CD4-positive, alpha-beta T cell treated with Interleukin-12 subunit alpha and Interleukin-12 subunit beta, for 1 hour (primary cell): ENCODE data around the gene MYO3B.

ENCODE experiments used
- DNase-seq: peaks from one replicate; pipeline ENCODE4 v3.0.0-alpha.2; 2020

Gene MYO3B

GRCh38 chr2:170237572-170238120, 59.7 kb downstream of the MYO3B start:
- DNase-seq, result no peak

- no peak for DNase-seq
These were observed 60.8 kb downstream of the MYO3B start for GRCh38 chr2:170238776-170239175.

GRCh38 chr2:170240629-170241028, 62.7 kb downstream of the MYO3B start:
- no peak for DNase-seq

- DNase-seq, result no peak
These were observed 63.8 kb downstream of the MYO3B start for GRCh38 chr2:170241756-170242155.

- DNase-seq, result no peak
These were observed 65.3 kb downstream of the MYO3B start for GRCh38 chr2:170243118-170243837.

- DNase-seq, result no peak
These were observed 66.0 kb downstream of the MYO3B start for GRCh38 chr2:170243898-170244297.

GRCh38 chr2:170244555-170244954, 66.6 kb downstream of the MYO3B start:
- no peak for DNase-seq

- DNase-seq, result no peak
These were observed 67.4 kb downstream of the MYO3B start for GRCh38 chr2:170245312-170245711.

GRCh38 chr2:170247333-170247732, 69.4 kb downstream of the MYO3B start:
- DNase-seq, result no peak

GRCh38 chr2:170247882-170248393, 70.0 kb downstream of the MYO3B start:
- DNase-seq, result no peak

GRCh38 chr2:170248574-170249393, 70.8 kb downstream of the MYO3B start:
- DNase-seq, result no peak

GRCh38 chr2:170249761-170250160, 71.8 kb downstream of the MYO3B start:
- DNase-seq, result no peak

- no peak for DNase-seq
These were observed 72.6 kb downstream of the MYO3B start for GRCh38 chr2:170250584-170250983.

- DNase-seq, result no peak
These were observed 74.5 kb downstream of the MYO3B start for GRCh38 chr2:170252414-170252813.

GRCh38 chr2:170253721-170254230, 75.8 kb downstream of the MYO3B start:
- DNase-seq, result no peak

- no peak for DNase-seq
These were observed 76.4 kb downstream of the MYO3B start for GRCh38 chr2:170254293-170254732.

- no peak for DNase-seq
These were observed 77.2 kb downstream of the MYO3B start for GRCh38 chr2:170255137-170255536.

GRCh38 chr2:170255971-170256370, 78.0 kb downstream of the MYO3B start:
- DNase-seq, result no peak

- no peak for DNase-seq
These were observed 80.4 kb downstream of the MYO3B start for GRCh38 chr2:170258382-170258781.

GRCh38 chr2:170260188-170260587, 82.2 kb downstream of the MYO3B start:
- no peak for DNase-seq

- DNase-seq, result no peak
These were observed 83.6 kb downstream of the MYO3B start for GRCh38 chr2:170261566-170261965.

- DNase-seq, result no peak
These were observed 84.4 kb downstream of the MYO3B start for GRCh38 chr2:170262343-170262742.

GRCh38 chr2:170262806-170263205, 84.9 kb downstream of the MYO3B start:
- DNase-seq, result no peak
